ENCODE results near the gene TMEM272. TPM values are rescaled to one million over a fixed set of nuclear protein-coding genes. Genes with fewer than 3 reads are reported as not detected.

Gene TMEM272
- total RNA-seq, 1 donor from 2014 or later, result not detected

DNA sequence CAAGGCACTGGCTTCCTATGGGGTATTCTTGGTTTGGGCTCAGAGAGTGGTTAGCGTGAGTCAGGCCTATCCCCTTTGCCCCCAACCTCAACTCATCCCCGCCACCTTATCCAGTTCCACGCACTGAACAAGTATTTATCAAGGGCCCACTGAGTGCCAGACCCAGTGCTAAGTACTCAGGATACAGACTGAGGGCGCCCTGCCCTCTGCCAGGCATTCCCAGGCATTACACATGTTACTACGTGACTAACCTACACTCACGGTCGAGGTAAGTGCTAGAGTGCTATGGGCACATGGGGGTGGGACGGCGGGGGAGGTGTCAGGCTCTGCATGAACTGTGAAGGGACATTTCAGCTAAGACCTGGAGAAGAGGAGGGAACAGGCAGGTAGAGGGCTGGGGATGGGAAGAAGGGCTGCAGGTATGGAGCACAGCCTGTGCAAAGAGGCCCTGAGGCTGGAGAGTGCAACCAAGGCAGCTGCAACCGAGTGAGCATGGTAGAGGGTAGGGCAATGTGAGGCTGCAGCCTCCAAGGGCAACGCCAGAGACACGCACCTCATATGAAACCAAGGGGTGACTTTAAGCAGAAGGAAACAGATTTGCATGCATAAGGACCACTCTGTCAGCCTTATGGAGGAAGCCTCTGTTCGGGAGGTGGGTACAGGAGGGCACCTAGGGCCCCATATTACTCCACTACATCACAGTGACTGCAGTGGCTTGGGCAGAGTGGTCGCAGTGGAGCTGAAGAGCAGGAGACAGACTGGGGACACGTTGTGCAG, 63.5 kb downstream of the TMEM272 start:
- peak; percentile 46 for TF ChIP-seq CTCF (IDR thresholded peaks at IDR 0.05)
- H3K27me3 Mint-ChIP-seq (ENCODE audit: unreplicated experiment), result no peaks in the 10 kb centered on the region
- no peaks in the 10 kb centered on the region for H3K36me3 Mint-ChIP-seq (ENCODE audit: unreplicated experiment)
- no peaks in the 10 kb centered on the region for H3K4me1 Mint-ChIP-seq (ENCODE audit: unreplicated experiment)
- no peak overlapping the region for H3K27ac Mint-ChIP-seq (ENCODE audit: unreplicated experiment)
- H3K4me3 Mint-ChIP-seq (ENCODE audit: unreplicated experiment), result no peak overlapping the region
- DNase-seq (ENCODE audit: extremely low spot score, unreplicated experiment), result no peak
- H3K9me3 Mint-ChIP-seq (ENCODE audit: unreplicated experiment), result no peaks in the 10 kb centered on the region

DNA sequence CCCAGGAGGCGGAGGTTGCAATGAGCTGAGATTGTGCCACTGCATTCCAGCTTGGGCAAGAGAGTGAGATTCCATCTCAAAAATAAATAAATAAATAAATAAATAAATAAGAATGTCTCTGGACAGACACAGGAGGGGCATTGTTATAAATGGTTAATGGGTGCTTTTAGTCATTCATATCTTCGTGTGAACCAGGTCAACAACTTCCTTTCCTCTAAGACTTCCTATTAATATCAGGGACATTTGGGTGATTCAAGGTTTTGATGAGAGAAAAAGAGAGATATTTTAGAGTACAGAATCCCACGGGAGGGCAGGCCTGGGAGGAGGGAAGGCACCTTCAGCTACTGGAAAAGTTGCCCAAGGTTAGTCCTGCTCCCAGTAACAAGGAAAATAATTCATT, 64.9 kb downstream of the TMEM272 start:
- Mint-ChIP-seq H3K9me3 (ENCODE audit: unreplicated experiment) (no peaks in the 10 kb centered on the region), H3K4me3 (ENCODE audit: unreplicated experiment) (no peak overlapping the region), H3K27me3 (ENCODE audit: unreplicated experiment) (no peaks in the 10 kb centered on the region), H3K4me1 (ENCODE audit: unreplicated experiment) (no peaks in the 10 kb centered on the region), H3K27ac (ENCODE audit: unreplicated experiment) (no peak overlapping the region), H3K36me3 (ENCODE audit: unreplicated experiment) (no peaks in the 10 kb centered on the region)
- no peak for DNase-seq (ENCODE audit: extremely low spot score, unreplicated experiment)
- TF ChIP-seq CTCF (IDR thresholded peaks at IDR 0.05), result no peak

GRCh38 chr13:51778392-51778791, 66.6 kb downstream of the TMEM272 start:
- no peak for TF ChIP-seq CTCF (IDR thresholded peaks at IDR 0.05)
- Mint-ChIP-seq H3K36me3 (ENCODE audit: unreplicated experiment) (no peaks in the 10 kb centered on the region), H3K27ac (ENCODE audit: unreplicated experiment) (no peak overlapping the region), H3K9me3 (ENCODE audit: unreplicated experiment) (no peaks in the 10 kb centered on the region), H3K4me1 (ENCODE audit: unreplicated experiment) (no peaks in the 10 kb centered on the region), H3K27me3 (ENCODE audit: unreplicated experiment) (no peaks in the 10 kb centered on the region), H3K4me3 (ENCODE audit: unreplicated experiment) (no peak overlapping the region)
- DNase-seq (ENCODE audit: extremely low spot score, unreplicated experiment), result no peak

GRCh38 chr13:51777921-51778320, 67.1 kb downstream of the TMEM272 start:
- no peak overlapping the region for H3K27ac Mint-ChIP-seq (ENCODE audit: unreplicated experiment)
- H3K4me1 Mint-ChIP-seq (ENCODE audit: unreplicated experiment), result no peaks in the 10 kb centered on the region
- no peaks in the 10 kb centered on the region for H3K9me3 Mint-ChIP-seq (ENCODE audit: unreplicated experiment)
- no peak for TF ChIP-seq CTCF (IDR thresholded peaks at IDR 0.05)
- no peak for DNase-seq (ENCODE audit: extremely low spot score, unreplicated experiment)
- no peaks in the 10 kb centered on the region for H3K36me3 Mint-ChIP-seq (ENCODE audit: unreplicated experiment)
- H3K4me3 Mint-ChIP-seq (ENCODE audit: unreplicated experiment), result no peak overlapping the region
- no peaks in the 10 kb centered on the region for H3K27me3 Mint-ChIP-seq (ENCODE audit: unreplicated experiment)

GRCh38 chr13:51776179-51776578, 68.8 kb downstream of the TMEM272 start:
- no peaks in the 10 kb centered on the region for H3K27me3 Mint-ChIP-seq (ENCODE audit: unreplicated experiment)
- H3K4me3 Mint-ChIP-seq (ENCODE audit: unreplicated experiment), result no peak overlapping the region
- H3K27ac Mint-ChIP-seq (ENCODE audit: unreplicated experiment), result no peak overlapping the region
- no peaks in the 10 kb centered on the region for H3K9me3 Mint-ChIP-seq (ENCODE audit: unreplicated experiment)
- peaks cover 2% of the 10 kb centered on the region for H3K36me3 Mint-ChIP-seq (ENCODE audit: unreplicated experiment)
- TF ChIP-seq CTCF (IDR thresholded peaks at IDR 0.05), result no peak
- no peaks in the 10 kb centered on the region for H3K4me1 Mint-ChIP-seq (ENCODE audit: unreplicated experiment)
- no peak for DNase-seq (ENCODE audit: extremely low spot score, unreplicated experiment)
